ENCODE data around the gene APBA2. TPM values are rescaled to one million over a fixed set of nuclear protein-coding genes. Genes with fewer than 3 reads are reported as not detected.

APBA2 gene
- total and polyA plus RNA-seq, 2 of the 4 experiments (the other 2 are of a cell fraction) = 21.7 to 33.0 TPM

DNA sequence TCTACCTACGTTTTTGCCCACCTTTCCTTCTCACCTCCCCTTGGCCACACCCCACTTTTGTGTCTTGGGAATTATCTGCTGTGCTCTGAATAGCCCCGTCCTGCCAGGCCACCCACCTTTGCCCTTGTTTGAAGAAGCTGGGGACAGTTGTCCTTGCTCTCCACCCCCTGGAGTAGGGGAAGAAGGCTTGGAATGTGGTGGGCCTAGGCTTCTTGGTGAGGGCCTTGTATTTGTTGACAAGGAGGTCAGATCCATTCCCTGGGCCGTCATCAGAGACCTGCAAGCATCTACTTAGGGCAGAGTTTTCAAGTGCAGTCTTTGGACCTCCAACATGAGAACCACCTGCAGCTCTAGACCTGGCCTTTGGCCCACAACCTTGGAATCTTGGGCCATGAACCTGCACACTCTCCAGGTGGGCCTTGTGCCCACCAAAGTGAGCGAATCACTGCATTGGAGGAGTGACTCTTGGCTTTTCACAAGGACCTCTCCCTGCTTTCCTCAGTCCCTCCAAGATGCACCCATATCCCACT lies 160.6 kb downstream of the APBA2 start:
- no peak for DNase-seq
- dilution Hi-C loops (cut with HindIII; ENCODE audit: low sequenced_read_pairs, unreplicated experiment) = no loop called here

More for the DNA sequence above, 160.6 kb downstream of the APBA2 start:
- Histone ChIP-seq H3K14ac (replicated peaks; ENCODE audit: low read depth, low read length) (no peak overlapping the region), H3K27me3 (ENCODE audit: control insufficient read depth, insufficient read depth, low read length) (no peaks in the 10 kb centered on the region), H3K56ac (ENCODE audit: extremely low read depth, insufficient read depth, low read length) (no peak overlapping the region), H4K8ac (ENCODE audit: low read depth in 2 of 2, low read length in 2 of 2) (no peak overlapping the region), H3K4ac (ENCODE audit: low read depth, low read length) (peak overlapping the region; percentile 32; the same call in 1 of the 2 replicates), H3K4me1 (ENCODE audit: control insufficient read depth, insufficient read depth, low read length) (peaks cover 12% of the 10 kb centered on the region; the same call in 1 of the 2 replicates), H2AK9ac (replicated peaks; ENCODE audit: low read depth, low read length, poor library complexity) (no peak overlapping the region), H2AK5ac (ENCODE audit: low read depth, low read length) (no peak overlapping the region), H3K27ac (ENCODE audit: insufficient read depth, low read length) (no peak overlapping the region), H2AFZ (replicated peaks; ENCODE audit: low read length, poor library complexity) (no peak overlapping the region), H3K9ac (ENCODE audit: low read depth, low read length) (no peak overlapping the region), H3K36me3 (ENCODE audit: control insufficient read depth, insufficient read depth, low read length) (no peaks in the 10 kb centered on the region), H2BK120ac (ENCODE audit: low read depth, low read length) (no peak overlapping the region), H4K5ac (ENCODE audit: low read depth, low read length) (no peak overlapping the region), H3K18ac (ENCODE audit: low read depth, low read length) (no peak overlapping the region), H3K4me3 (ENCODE audit: insufficient read depth, low read depth, low read length) (no peak overlapping the region), H4K20me1 (ENCODE audit: insufficient read depth, low read length) (0 out of 2 replicates have a peak, but pooled peaks cover 13% of the 10 kb centered on the region), H2BK20ac (ENCODE audit: low read depth, low read length) (no peak overlapping the region), H3K4me2 (ENCODE audit: low read depth, low read length) (no peak overlapping the region), H3K79me1 (ENCODE audit: low read depth in 1 of 2, low read length in 2 of 2) (peaks cover 10 to 37% of the 10 kb centered on the region in 2 experiments), H3K9me1 (ENCODE audit: insufficient read depth, low read length) (peaks cover 17% of the 10 kb centered on the region), H3K9me3 (ENCODE audit: control insufficient read depth, insufficient read depth, low read length) (no peaks in the 10 kb centered on the region), H4K91ac (ENCODE audit: insufficient read depth, low read depth, low read length) (no peak overlapping the region), H2BK5ac (ENCODE audit: low read depth, low read length, poor library complexity, severe bottlenecking) (no peak overlapping the region), H3K23ac (ENCODE audit: low read depth, low read length) (no peak overlapping the region), H2BK15ac (ENCODE audit: low read depth, low read length) (no peak overlapping the region)
- in situ Hi-C loops (cut with MboI; ENCODE audit: low sequenced_read_pairs) (no loop called here), intact Hi-C loops (cut with micrococcal nuclease) (no loop called here)
- TF ChIP-seq MXI1 (IDR thresholded peaks at IDR 0.05; ENCODE audit: borderline replicate concordance, low read depth, low read length) (no peak), MAZ (IDR thresholded peaks at IDR 0.05; ENCODE audit: borderline replicate concordance, low read depth, low read length) (no peak), SMC3 (IDR thresholded peaks at IDR 0.05; ENCODE audit: low read depth, low read length) (no peak), CHD1 (IDR thresholded peaks at IDR 0.05; ENCODE audit: low read depth, low read length) (no peak), CTCF (conservative IDR thresholded peaks at IDR 0.05; ENCODE audit: low read depth, low read length) (no peak), FOS (IDR thresholded peaks at IDR 0.05; ENCODE audit: low read depth, low read length) (no peak), MAFK (IDR thresholded peaks at IDR 0.05; ENCODE audit: low read depth, low read length) (no peak), RFX5 (IDR thresholded peaks at IDR 0.05; ENCODE audit: low read depth, low read length) (no peak), NFE2L2 (IDR thresholded peaks at IDR 0.05; ENCODE audit: low read depth, low read length) (no peak), RAD21 (IDR thresholded peaks at IDR 0.05; ENCODE audit: low read length) (no peak), RCOR1 (IDR thresholded peaks at IDR 0.05; ENCODE audit: insufficient replicate concordance, low read length) (no peak), CEBPB (IDR thresholded peaks at IDR 0.05; ENCODE audit: low read depth, low read length) (no peak), POLR2A (IDR thresholded peaks at IDR 0.05; ENCODE audit: low read depth, low read length) (no peak), BHLHE40 (IDR thresholded peaks at IDR 0.05; ENCODE audit: low read depth, low read length) (no peak)
- TF ChIP-seq, protein P1, sequence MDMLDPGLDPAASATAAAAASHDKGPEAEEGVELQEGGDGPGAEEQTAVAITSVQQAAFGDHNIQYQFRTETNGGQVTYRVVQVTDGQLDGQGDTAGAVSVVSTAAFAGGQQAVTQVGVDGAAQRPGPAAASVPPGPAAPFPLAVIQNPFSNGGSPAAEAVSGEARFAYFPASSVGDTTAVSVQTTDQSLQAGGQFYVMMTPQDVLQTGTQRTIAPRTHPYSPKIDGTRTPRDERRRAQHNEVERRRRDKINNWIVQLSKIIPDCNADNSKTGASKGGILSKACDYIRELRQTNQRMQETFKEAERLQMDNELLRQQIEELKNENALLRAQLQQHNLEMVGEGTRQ (IDR thresholded peaks at IDR 0.05; ENCODE audit: low read depth, low read length) = no peak
- TF ChIP-seq, protein P2, sequence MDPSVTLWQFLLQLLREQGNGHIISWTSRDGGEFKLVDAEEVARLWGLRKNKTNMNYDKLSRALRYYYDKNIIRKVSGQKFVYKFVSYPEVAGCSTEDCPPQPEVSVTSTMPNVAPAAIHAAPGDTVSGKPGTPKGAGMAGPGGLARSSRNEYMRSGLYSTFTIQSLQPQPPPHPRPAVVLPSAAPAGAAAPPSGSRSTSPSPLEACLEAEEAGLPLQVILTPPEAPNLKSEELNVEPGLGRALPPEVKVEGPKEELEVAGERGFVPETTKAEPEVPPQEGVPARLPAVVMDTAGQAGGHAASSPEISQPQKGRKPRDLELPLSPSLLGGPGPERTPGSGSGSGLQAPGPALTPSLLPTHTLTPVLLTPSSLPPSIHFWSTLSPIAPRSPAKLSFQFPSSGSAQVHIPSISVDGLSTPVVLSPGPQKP (IDR thresholded peaks at IDR 0.05; ENCODE audit: borderline replicate concordance, low read depth, low read length) = no peak
- ChIA-PET CTCF (no interaction called here), POLR2A (ENCODE audit: unreplicated experiment) (no interaction called here)
- no TSS peak for BruUV-seq (replicated peaks)
- WGBS, 2 experiments (ENCODE audit: extremely low coverage in 2 of 2, insufficient read length in 1 of 2) = no CpG with 5 or more reads among the region's 4 CpGs
- ATAC-seq (ENCODE audit: low read depth) = no peak
